ENCODE results near the gene DAZAP2. TPM values are rescaled to one million over a fixed set of nuclear protein-coding genes. Genes with fewer than 3 reads are reported as not detected.

The DAZAP2 gene
- polyA plus RNA-seq, 1 donor from 2014 or later, result 97.9 TPM

- H4K20me1 ChIP-seq (ENCODE audit: insufficient read depth), result no peaks in the 10 kb centered on the region
- H3K36me3 ChIP-seq (ENCODE audit: insufficient read depth, low read length), result no peaks in the 10 kb centered on the region
- H3K9ac ChIP-seq (ENCODE audit: low read length), result no peak overlapping the region
- H3K4me3 ChIP-seq (ENCODE audit: low read length), result no peak overlapping the region
- no peak overlapping the region for H2AFZ ChIP-seq (ENCODE audit: low read depth, low read length)
- H3K9me2 ChIP-seq (ENCODE audit: insufficient read depth, low read length), result no peaks in the 10 kb centered on the region
- H3K27me3 ChIP-seq (ENCODE audit: insufficient read depth, low read depth, low read length), result no peaks in the 10 kb centered on the region
- TF ChIP-seq MXI1 (conservative IDR thresholded peaks at IDR 0.05; ENCODE audit: poor library complexity, severe bottlenecking), result no peak
- no peak for TF ChIP-seq POLR2AphosphoS5 (IDR thresholded peaks at IDR 0.05)
- no peak for TF ChIP-seq REST (IDR thresholded peaks at IDR 0.05; ENCODE audit: borderline replicate concordance)
- no peak for TF ChIP-seq CTCF (IDR thresholded peaks at IDR 0.05; ENCODE audit: poor library complexity, severe bottlenecking)
- TF ChIP-seq RAD21 (conservative IDR thresholded peaks at IDR 0.05), result no peak
- TF ChIP-seq EP300 (conservative IDR thresholded peaks at IDR 0.05; ENCODE audit: poor library complexity, severe bottlenecking), result no peak
- TF ChIP-seq TAF1 (IDR thresholded peaks at IDR 0.05; ENCODE audit: low read depth), result no peak
- TF ChIP-seq SMC3 (conservative IDR thresholded peaks at IDR 0.05; ENCODE audit: poor library complexity), result no peak
- no peak for TF ChIP-seq EZH2 (IDR thresholded peaks at IDR 0.05; ENCODE audit: borderline replicate concordance, insufficient read depth, low read length, poor library complexity, severe bottlenecking)
- no peaks in the 10 kb centered on the region for H3K79me2 ChIP-seq (replicated peaks; ENCODE audit: insufficient read depth, low read length)
- no peak overlapping the region for H3K27ac ChIP-seq (ENCODE audit: low read length)
- H3K4me2 ChIP-seq (ENCODE audit: low read length), result no peak overlapping the region
- H3F3A ChIP-seq (ENCODE audit: insufficient read depth, low read length, poor library complexity, severe bottlenecking), result no peaks in the 10 kb centered on the region
- H3K9me3 ChIP-seq (ENCODE audit: low read length), result no peaks in the 10 kb centered on the region
Observed at GRCh38 chr12:51229116-51229809, 9.4 kb upstream of the DAZAP2 start.

GRCh38 chr12:51232642-51233041 lies 6.0 kb upstream of the DAZAP2 start:
- no peak for TF ChIP-seq REST (IDR thresholded peaks at IDR 0.05; ENCODE audit: borderline replicate concordance)
- TF ChIP-seq CTCF (IDR thresholded peaks at IDR 0.05; ENCODE audit: poor library complexity, severe bottlenecking), result no peak
- TF ChIP-seq POLR2AphosphoS5 (IDR thresholded peaks at IDR 0.05), result no peak
- TF ChIP-seq RAD21 (conservative IDR thresholded peaks at IDR 0.05), result no peak
- Histone ChIP-seq H3K79me2 (replicated peaks; ENCODE audit: insufficient read depth, low read length) (no peaks in the 10 kb centered on the region), H3K9me3 (ENCODE audit: low read length) (no peaks in the 10 kb centered on the region), H3K27me3 (ENCODE audit: insufficient read depth, low read depth, low read length) (no peaks in the 10 kb centered on the region), H3K4me3 (ENCODE audit: low read length) (no peak overlapping the region), H3F3A (ENCODE audit: insufficient read depth, low read length, poor library complexity, severe bottlenecking) (no peaks in the 10 kb centered on the region), H3K4me2 (ENCODE audit: low read length) (no peak overlapping the region), H3K9ac (ENCODE audit: low read length) (no peak overlapping the region), H3K36me3 (ENCODE audit: insufficient read depth, low read length) (no peaks in the 10 kb centered on the region), H3K9me2 (ENCODE audit: insufficient read depth, low read length) (no peaks in the 10 kb centered on the region), H2AFZ (ENCODE audit: low read depth, low read length) (no peak overlapping the region), H3K27ac (ENCODE audit: low read length) (no peak overlapping the region), H4K20me1 (ENCODE audit: insufficient read depth) (no peaks in the 10 kb centered on the region)

Measured in neural cell (in vitro differentiated cells).